ENCODE results near the gene ALDH1L2.

The ALDH1L2 gene

DNA sequence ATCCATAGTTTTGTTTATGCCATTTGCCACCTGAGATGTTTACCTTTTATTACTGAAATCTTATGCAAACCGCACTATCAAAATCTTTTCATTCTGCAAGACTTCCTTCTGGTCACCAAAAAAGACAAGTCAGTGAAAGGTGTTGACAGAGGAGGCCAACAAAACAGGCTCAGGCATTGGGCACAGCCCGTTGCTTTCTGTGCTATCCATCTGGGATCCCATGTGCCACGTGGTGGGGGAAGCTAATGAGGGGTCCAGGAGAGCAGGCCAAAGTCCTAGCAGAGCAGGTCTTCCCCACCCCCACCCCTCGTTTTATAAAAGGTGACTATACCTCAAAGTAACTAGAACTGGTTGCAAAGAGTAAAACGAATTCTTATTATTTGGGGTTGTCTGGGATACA, 1.2 kb downstream of the ALDH1L2 start:
- no peak for FAIRE-seq

GRCh38 chr12:105078712-105079570, 5.3 kb downstream of the ALDH1L2 start:
- FAIRE-seq = no peak

GRCh38 chr12:105077435-105077834, 6.8 kb downstream of the ALDH1L2 start:
- no peak for FAIRE-seq

GRCh38 chr12:105076913-105077312, 7.3 kb downstream of the ALDH1L2 start:
- no peak for FAIRE-seq

GRCh38 chr12:105076098-105076497, 8.2 kb downstream of the ALDH1L2 start:
- FAIRE-seq = no peak

DNA sequence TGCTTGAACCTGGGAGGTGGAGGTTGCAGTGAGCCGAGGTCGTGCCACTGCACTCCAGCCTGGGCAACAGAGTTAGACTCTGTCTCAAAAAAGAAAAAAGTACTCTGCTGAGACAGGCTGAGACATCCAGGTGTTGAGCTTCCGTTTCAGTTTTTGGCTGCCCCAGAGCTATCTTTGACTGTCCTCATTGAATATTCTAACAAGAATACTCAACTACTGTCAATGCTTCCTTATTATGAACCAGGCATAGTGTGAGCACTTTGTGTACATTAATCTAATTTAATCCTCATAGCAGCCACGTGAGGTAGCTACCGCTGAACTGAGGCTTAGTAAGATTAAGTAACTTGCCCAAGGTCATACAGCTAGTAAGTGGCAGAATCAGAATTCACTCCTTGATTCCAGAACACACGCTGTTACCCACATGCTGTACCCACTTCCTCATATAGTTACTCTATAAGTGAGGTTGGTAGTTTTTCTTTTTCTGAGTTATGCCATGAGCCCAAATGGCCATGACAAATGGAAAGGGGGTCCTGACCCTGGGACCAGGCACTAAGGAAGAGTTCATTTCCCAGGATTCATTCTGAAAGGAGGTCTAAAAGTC, 11.3 kb downstream of the ALDH1L2 start:
- no peak for FAIRE-seq

- FAIRE-seq = peak; percentile 74
Observed at GRCh38 chr12:105071981-105072380, 12.3 kb downstream of the ALDH1L2 start.

GRCh38 chr12:105069936-105070702, 14.1 kb downstream of the ALDH1L2 start:
- FAIRE-seq = no peak

DNA sequence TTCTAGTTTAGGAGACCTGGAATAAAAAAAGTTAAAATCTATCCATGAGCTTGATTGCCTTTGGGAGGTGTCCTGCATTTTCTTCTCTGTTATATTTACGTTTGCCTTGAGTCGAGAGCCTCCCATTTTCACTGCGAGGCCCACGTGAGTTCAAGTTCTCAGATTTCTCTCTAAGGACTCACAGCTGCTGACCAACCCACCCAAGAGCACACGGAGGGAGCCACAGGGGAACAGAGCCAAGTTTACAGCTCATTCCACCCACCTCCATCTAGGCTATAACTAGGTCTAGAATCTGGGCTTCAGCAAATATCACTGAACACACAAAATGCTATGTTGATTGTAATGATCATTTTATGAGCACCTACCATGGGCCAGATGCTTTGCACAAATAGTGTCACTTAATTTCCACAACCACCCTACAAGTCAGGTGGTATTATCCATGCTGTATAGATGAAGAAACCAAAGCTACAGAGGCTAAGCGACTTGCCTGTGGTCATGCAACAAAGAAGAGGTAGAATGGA, 16.7 kb downstream of the ALDH1L2 start:
- FAIRE-seq = no peak

DNA sequence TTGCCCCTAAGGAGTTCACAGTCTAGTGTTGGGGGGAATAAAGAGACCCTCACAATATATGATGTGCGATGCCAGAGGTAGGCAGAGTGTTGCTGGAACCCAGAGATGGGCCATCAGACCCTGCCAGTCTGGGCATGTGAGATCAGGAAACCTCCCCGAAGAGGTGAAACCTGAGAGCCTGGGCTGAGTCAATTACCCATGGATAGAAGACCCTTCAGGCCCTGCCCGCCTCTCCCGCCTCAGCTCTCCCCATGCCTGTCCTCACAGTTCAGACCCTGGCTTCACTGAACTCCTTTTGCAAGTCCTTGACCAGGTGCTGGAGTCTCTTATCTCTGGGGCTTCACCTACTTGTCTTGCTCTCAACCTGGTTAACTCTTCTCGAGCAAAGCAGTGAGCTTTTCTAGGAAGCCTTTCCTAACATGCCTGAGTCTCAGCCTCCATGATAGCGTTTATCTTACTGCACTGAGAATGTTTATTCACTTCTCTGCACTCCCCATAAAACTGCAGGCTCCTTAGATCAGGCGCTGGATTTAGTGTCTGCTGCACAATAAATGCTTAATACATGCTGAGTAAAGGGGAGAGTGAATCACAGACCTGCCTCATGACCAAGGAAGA, 19.6 kb downstream of the ALDH1L2 start:
- no peak for FAIRE-seq

DNA sequence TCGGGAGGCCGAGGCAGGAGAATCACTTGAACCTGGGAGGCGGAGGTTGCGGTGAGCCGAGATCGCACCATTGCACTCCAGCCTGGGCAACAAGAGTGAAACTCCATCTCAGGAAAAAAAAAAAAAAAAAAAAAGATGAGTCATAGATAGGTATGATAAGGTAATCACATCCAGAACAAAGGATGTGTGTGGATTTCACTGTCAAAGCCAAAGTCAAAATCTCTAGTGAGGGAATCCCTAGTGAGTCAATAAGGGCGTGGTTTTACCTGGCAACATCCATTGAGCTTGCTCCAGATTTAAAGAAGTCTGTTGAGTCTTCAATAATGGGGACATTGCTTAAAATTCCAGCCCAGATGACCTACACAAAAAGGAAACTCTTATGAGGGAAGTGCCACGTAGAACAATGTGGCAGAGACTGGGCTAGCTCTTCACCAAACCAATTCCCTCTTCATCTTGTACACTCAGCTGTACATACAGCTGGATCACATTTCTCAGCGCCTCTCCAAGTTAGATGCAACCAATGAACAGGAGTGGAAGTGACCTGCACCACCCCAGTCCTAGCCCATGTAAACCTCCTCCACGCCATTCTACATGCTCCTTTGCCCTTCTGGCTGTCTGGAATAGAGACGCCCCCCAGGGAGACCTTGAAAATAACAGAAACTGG, 23.4 kb downstream of the ALDH1L2 start:
- no peak for FAIRE-seq

DNA sequence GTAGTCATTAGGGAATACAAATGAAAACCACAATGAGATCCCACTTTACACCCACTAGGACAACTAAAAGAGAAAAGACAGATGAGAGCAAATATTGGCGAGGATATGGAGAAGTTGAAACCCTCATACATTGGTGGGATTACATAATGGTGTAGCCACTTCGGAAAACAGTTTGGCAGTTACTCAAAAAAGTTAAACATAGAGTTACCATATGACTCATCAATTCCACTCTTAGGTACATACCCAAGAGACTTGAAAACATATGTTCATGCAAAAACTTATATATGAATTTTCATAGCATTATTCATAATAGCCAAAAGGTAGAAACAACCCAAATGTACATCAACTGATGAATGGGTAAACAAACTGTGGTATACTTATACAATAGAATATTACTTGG, 27.1 kb downstream of the ALDH1L2 start:
- FAIRE-seq = no peak

- FAIRE-seq = peak; percentile 77
Observed at GRCh38 chr12:105053116-105053572, 31.1 kb downstream of the ALDH1L2 start.

DNA sequence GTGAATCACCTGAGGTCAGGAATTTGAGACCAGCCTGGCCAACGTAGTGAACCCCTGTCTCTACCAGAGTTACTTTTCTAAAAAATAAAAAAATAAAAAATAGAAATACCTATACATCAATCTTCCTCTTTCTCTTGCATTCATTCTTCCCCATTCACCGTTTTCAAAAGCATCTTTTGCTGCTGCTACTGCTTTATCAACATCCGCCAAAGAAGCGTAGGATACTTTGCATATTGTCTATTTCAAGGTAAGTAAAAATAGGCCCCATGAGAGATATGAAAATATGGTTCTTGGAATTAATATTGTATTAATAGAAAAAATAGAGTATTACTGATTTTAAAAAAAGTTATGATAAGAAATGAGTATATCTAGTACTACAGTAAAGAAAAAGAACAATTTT, 32.3 kb downstream of the ALDH1L2 start:
- FAIRE-seq = no peak

DNA sequence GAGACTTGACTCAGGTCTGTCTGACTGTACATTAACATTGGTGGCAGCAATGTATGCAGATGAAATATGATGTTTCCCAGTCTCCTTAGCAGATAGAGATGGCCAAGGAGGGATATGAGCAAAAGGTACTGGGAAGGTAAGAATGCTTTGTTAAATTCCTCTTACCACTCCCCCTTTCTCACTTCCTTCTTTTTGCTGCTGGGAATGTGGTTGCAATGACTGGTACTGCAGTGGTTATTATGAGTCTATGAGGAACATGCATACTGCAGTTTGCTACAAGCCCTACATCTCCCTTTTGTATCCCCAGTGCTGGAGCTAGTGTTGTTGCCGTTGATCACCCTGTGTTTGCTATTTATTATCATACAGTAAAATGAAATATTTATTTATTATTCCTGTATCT, 35.9 kb downstream of the ALDH1L2 start:
- FAIRE-seq = no peak

- FAIRE-seq = no peak
Observed at GRCh38 chr12:105047308-105047707, 37.0 kb downstream of the ALDH1L2 start.

DNA sequence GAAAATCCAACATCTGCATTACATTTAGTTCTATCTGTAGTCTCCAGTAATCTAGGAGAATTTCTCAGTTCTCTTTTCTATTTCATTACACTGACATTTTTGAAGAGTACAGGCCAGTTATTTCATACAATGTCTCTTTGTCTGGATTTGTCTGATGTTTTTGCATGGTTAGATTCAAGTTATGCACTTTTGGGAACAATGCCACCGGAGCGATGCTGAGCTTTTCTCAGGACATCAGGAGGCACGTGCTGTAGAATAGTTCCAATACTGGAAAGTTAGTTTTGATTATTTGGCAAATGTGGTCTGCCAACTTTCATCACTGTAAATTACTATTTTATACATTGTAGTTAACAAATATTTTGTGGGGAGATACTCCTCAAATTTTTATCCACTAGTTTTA, 43.1 kb downstream of the ALDH1L2 start:
- FAIRE-seq = no peak

GRCh38 chr12:105040476-105040875, 43.8 kb downstream of the ALDH1L2 start:
- FAIRE-seq = no peak

GRCh38 chr12:105036937-105037649, 47.2 kb downstream of the ALDH1L2 start:
- FAIRE-seq = no peak

- no peak for FAIRE-seq
Observed at GRCh38 chr12:105033851-105034250, 50.4 kb downstream of the ALDH1L2 start.

DNA sequence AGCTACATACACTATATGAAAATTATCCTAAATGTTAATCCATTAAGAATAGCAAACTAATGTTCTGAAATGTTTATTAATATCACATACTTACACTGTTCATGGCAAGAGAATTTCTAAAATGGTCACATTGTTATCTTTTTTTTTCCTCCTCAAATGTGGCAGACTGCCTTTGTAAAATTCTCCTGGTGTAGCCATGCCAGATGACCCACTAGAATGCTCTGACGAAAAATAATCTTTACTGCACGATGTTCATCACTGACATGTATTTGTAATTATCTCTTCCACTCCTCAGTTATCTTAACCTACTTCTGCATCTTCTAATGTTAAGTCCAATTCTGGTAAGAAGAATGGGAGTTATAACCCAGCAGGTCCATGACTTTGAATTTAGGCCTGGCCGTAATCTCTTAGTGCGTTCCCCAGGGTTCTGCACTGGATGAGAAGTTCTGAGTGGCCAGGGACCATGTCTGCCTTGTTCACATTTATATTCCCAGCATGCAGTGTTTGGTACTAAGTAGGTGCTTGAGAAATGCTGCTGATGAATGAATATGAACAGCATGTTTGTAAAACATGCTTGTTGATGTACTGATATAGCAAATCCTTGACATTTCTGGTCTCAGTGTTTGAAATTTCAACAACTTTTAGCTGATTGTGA, 51.4 kb downstream of the ALDH1L2 start:
- FAIRE-seq = no peak

Measured in TTC549 (cell line).